ENCODE data around the gene MED13L. TPM values are rescaled to one million over a fixed set of nuclear protein-coding genes. Genes with fewer than 3 reads are reported as not detected.

MED13L gene
- total and polyA plus RNA-seq, 2 of the 4 experiments (the other 2 are of a cell fraction), result 17.9 to 49.1 TPM

GRCh38 chr12:116207274-116207673 is 70.2 kb downstream of the MED13L start:
- Histone ChIP-seq H3K27me3 (ENCODE audit: control insufficient read depth, insufficient read depth, low read length) (no peaks in the 10 kb centered on the region), H3K9me3 (ENCODE audit: control insufficient read depth, insufficient read depth, low read length) (no peaks in the 10 kb centered on the region), H3K36me3 (ENCODE audit: control insufficient read depth, insufficient read depth, low read length) (no peaks in the 10 kb centered on the region; the same call in 1 of the 2 replicates), H3K4me3 (ENCODE audit: insufficient read depth, low read depth, low read length) (no peak overlapping the region), H3K18ac (ENCODE audit: low read depth, low read length) (no peak overlapping the region), H3K9me1 (ENCODE audit: insufficient read depth, low read length) (peaks cover 15% of the 10 kb centered on the region), H4K20me1 (ENCODE audit: insufficient read depth, low read length) (peaks cover 88% of the 10 kb centered on the region), H2AK5ac (ENCODE audit: low read depth, low read length) (no peak overlapping the region), H4K5ac (ENCODE audit: low read depth, low read length) (no peak overlapping the region), H3K4me2 (ENCODE audit: low read depth, low read length) (no peak overlapping the region), H3K9ac (ENCODE audit: low read depth, low read length) (no peak overlapping the region), H2BK5ac (ENCODE audit: low read depth, low read length, poor library complexity, severe bottlenecking) (no peak overlapping the region), H2AFZ (replicated peaks; ENCODE audit: low read length, poor library complexity) (no peak overlapping the region), H2BK20ac (ENCODE audit: low read depth, low read length) (no peak overlapping the region), H4K8ac (ENCODE audit: low read depth in 2 of 2, low read length in 2 of 2) (no peak overlapping the region), H3K4ac (ENCODE audit: low read depth, low read length) (no peak overlapping the region), H3K79me1 (ENCODE audit: low read depth in 1 of 2, low read length in 2 of 2) (peaks cover 32 to 76% of the 10 kb centered on the region in 2 experiments), H3K4me1 (ENCODE audit: control insufficient read depth, insufficient read depth, low read length) (peaks cover 10% of the 10 kb centered on the region), H3K56ac (ENCODE audit: extremely low read depth, insufficient read depth, low read length) (no peak overlapping the region), H3K23ac (ENCODE audit: low read depth, low read length) (no peak overlapping the region), H2BK120ac (ENCODE audit: low read depth, low read length) (no peak overlapping the region), H2BK15ac (ENCODE audit: low read depth, low read length) (no peak overlapping the region), H3K14ac (replicated peaks; ENCODE audit: low read depth, low read length) (no peak overlapping the region), H4K91ac (ENCODE audit: insufficient read depth, low read depth, low read length) (no peak overlapping the region), H3K27ac (ENCODE audit: insufficient read depth, low read length) (no peak overlapping the region), H2AK9ac (replicated peaks; ENCODE audit: low read depth, low read length, poor library complexity) (no peak overlapping the region)
- TF ChIP-seq CEBPB (IDR thresholded peaks at IDR 0.05; ENCODE audit: low read depth, low read length) (no peak), CHD1 (IDR thresholded peaks at IDR 0.05; ENCODE audit: low read depth, low read length) (no peak), MAZ (IDR thresholded peaks at IDR 0.05; ENCODE audit: borderline replicate concordance, low read depth, low read length) (no peak), ELK1 (IDR thresholded peaks at IDR 0.05; ENCODE audit: borderline replicate concordance, low read depth, low read length) (no peak), MAFK (IDR thresholded peaks at IDR 0.05; ENCODE audit: low read depth, low read length) (no peak)
- WGBS, 2 experiments (ENCODE audit: extremely low coverage in 2 of 2, insufficient read length in 1 of 2), result no CpG with 5 or more reads among the region's 3 CpGs
- intact Hi-C loops (cut with micrococcal nuclease) (no loop called here), dilution Hi-C loops (cut with HindIII; ENCODE audit: low sequenced_read_pairs, unreplicated experiment) (no loop called here), in situ Hi-C loops (cut with MboI; ENCODE audit: low sequenced_read_pairs) (no loop called here)
- ATAC-seq (ENCODE audit: low read depth) (no peak), DNase-seq (no peak)
- no TSS peak for BruUV-seq (replicated peaks)
- ChIA-PET POLR2A (ENCODE audit: unreplicated experiment) (no interaction called here), CTCF (no interaction called here)
